Hepatocyte (in vitro differentiated cells): ENCODE measurements around the gene SLC5A12.

ENCODE experiments used
- CTCF ChIP-seq: fragments of 200-600 bp; sonication (generic); IDR thresholded peaks from 2 replicates; pipeline ENCODE4 v1.5.1; 2016; ENCODE audit warnings: antibody characterized with exemption, mild to moderate bottlenecking; ENCODE audit not compliant: poor library complexity
- EZH2 ChIP-seq: fragments of 200-600 bp; sonication (generic); IDR thresholded peaks from 2 replicates; pipeline ENCODE4 v1.6.1; 2016; ENCODE audit warnings: antibody characterized with exemption, mild to moderate bottlenecking, borderline replicate concordance
- EZH2phosphoT487 ChIP-seq: fragments of 200-600 bp; sonication (generic); IDR thresholded peaks from one replicate; pipeline ENCODE4 v1.6.1; 2018; ENCODE audit warnings: antibody characterized with exemption, mild to moderate bottlenecking, low read depth, moderate library complexity; ENCODE audit not compliant: unreplicated experiment, severe bottlenecking

- no peak for TF ChIP-seq CTCF
- no peak for TF ChIP-seq EZH2
- TF ChIP-seq EZH2phosphoT487 = no peak
These were observed 95.5 kb downstream of the SLC5A12 start for GRCh38 chr11:26626346-26626745.
